Spleen (tissue), 13 donors: ENCODE results near the gene OSTF1. TPM values are rescaled to one million over a fixed set of nuclear protein-coding genes. Genes with fewer than 3 reads are reported as not detected.
A peak's percentile ranks its signal among the peaks of the same experiment; 100 is the strongest.

ENCODE experiments used
- DNase-seq: peaks from one replicate; pipeline ENCODE4 v3.0.0-alpha.2; 2020
- H3K27ac ChIP-seq, 8 donors: fragments of 200-600 bp; sonication (generic) in 7 of 8; 1 replicate in 4 of 8; 2 replicates in 4 of 8; pipeline versions ENCODE4 v1.5.0 to v1.8.0; 2016 to 2021; ENCODE audit warnings: inconsistent platforms in 4 of 8, mild to moderate bottlenecking in 4 of 8, moderate library complexity in 1 of 8
- H3K27me3 ChIP-seq, 7 donors: fragments of 200-600 bp; sonication (generic) in 6 of 7; replicated peaks in 1 of 7; 1 replicate in 4 of 7; 2 replicates in 3 of 7; pipeline versions ENCODE4 v1.5.0 to v1.8.0; 2016 to 2021; ENCODE audit warnings: inconsistent platforms in 3 of 7, mild to moderate bottlenecking in 1 of 7
- H3K36me3 ChIP-seq, 6 donors: fragments of 200-600 bp; sonication (generic) in 5 of 6; 1 replicate in 4 of 6; 2 replicates in 2 of 6; pipeline versions ENCODE4 v1.5.0 to v1.8.0; 2016 to 2021; ENCODE audit warnings: inconsistent platforms in 2 of 6
- H3K4me1 ChIP-seq, 6 donors: fragments of 200-600 bp; sonication (generic) in 5 of 6; 1 replicate in 3 of 6; 2 replicates in 3 of 6; pipeline versions ENCODE4 v1.5.0 to v1.8.0; 2016 to 2021; ENCODE audit warnings: inconsistent platforms in 3 of 6
- H3K4me3 ChIP-seq, 8 donors: fragments of 200-600 bp; sonication (generic) in 7 of 8; 1 replicate in 4 of 8; 2 replicates in 4 of 8; pipeline versions ENCODE4 v1.5.0 to v1.8.0; 2016 to 2021; ENCODE audit warnings: inconsistent platforms in 4 of 8, mild to moderate bottlenecking in 4 of 8, moderate library complexity in 2 of 8
- H3K9me3 ChIP-seq, 8 donors: fragments of 200-600 bp; sonication (generic) in 7 of 8; 1 replicate in 4 of 8; 2 replicates in 4 of 8; pipeline versions ENCODE4 v1.5.0 to v1.8.0; 2016 to 2021; ENCODE audit warnings: inconsistent platforms in 4 of 8
- POLR2A ChIP-seq, 3 donors: fragments of 450-650 bp; IDR thresholded peaks; one replicate each; pipeline ENCODE4 v1.5.1; 2017; ENCODE audit warnings: antibody characterized with exemption in 3 of 3, mild to moderate bottlenecking in 1 of 3
- POLR2AphosphoS5 ChIP-seq, 3 donors: sonication (generic); formaldehyde crosslinking; IDR thresholded peaks; one replicate each; pipeline ENCODE4 v1.5.1; 2017; ENCODE audit warnings: antibody characterized with exemption in 3 of 3
- WGBS, 5 donors: extraction: QIAGEN DNeasy Blood & Tissue Kit in 3 of 5; methylation state at CpG; one replicate each; pipeline versions ENCODE4 v1.1.5 to v1.1.7; 2013 to 2018; 5-methylcytosine and 5-hydroxymethylcytosine counted together
- intact Hi-C: fragments of 100-400 bp; cut with DNase I; formaldehyde crosslinking; loops from one replicate; pipeline ENCODE4 v1.15.0; 2023; ENCODE audit warnings: low total_unique reads
- long read RNA-seq, 2 donors: transcript quantifications; one replicate each; lab custom pipeline, GENCODE V29; 2026
- polyA plus RNA-seq, 3 donors: library from polyadenylated mRNA; stranded (reverse); fragments of 200-250 nt; gene quantifications; one replicate each; pipeline ENCODE4 v1.2.1, GENCODE V29; 2013
- total RNA-seq, 7 donors: library from RNA; depleted of rRNA in 3 of 7; stranded (reverse); fragments of >200 nt in 3 of 7; fragmentation: NEBNext Ultra II Directional in 4 of 7; extraction: Animal tissue kit (Norgen Biotek cat#: 25700) in 4 of 7; gene quantifications; one replicate each; pipeline versions ENCODE4 v1.1.0 to v1.2.1, GENCODE V29; 2016 to 2021
- TF ChIP-seq, protein P1 (sequence below), 11 experiments: fragments of 200-600 bp in 7 of 11; fragments of 450-650 bp in 4 of 11; sonication (generic) in 4 of 11; IDR thresholded peaks in 8 of 11; conservative IDR thresholded peaks in 3 of 11; 1 replicate in 7 of 11; 2 replicates in 4 of 11; pipeline versions ENCODE4 v1.4.0 to v1.8.0; 2016 to 2021; ENCODE audit warnings: antibody characterized with exemption in 11 of 11, inconsistent platforms in 4 of 11, mild to moderate bottlenecking in 1 of 11
- donor health status: healthy with polysubstance abuse.
- donor health status: DM: no; HTN: no; CAD: no; lungs with moderate emphysema.
- donor health status: DM: no; HTN: no; CAD: no.
- donor health status: Bipolar disorder and iron deficiency.
- donor health status: healthy.
- donor health status: DM: no; HTN: no; CAD: no.
- donor health status: DM: yes; HTN: yes; CAD: no.

OSTF1 gene
- total RNA-seq (100 to 1,000 TPM in 5 of 7 donors, 10 to 100 TPM in 2; 76.4 to 123 (median 114) TPM), polyA plus RNA-seq (10 to 100 TPM; 58.4 to 89.4 (median 73.4) TPM)
- long read RNA-seq, donor 1, transcript OSTF1-201 (10 exons, 1,319 nt) = major isoform, 40 of 40 reads
- long read RNA-seq, donor 1, partial matches to known transcripts = 0 of 40 reads
- long read RNA-seq, donor 1, other reads (novel, unspliced or antisense) = 0 of 40 reads
- long read RNA-seq, donor 2, transcript OSTF1-201 (10 exons, 1,319 nt) = major isoform, 43 of 73 reads
- long read RNA-seq, donor 2, partial matches to known transcripts = 30 of 73 reads
- long read RNA-seq, donor 2, other reads (novel, unspliced or antisense) = 0 of 73 reads

- peak; percentile 100 for DNase-seq
- H3K27ac ChIP-seq = peak within 1 kb of the TSS; percentile 94 to 100 (median 97)
- WGBS, 5 donors = 0 to 1% (median 0%) methylated on average over 10 to 93 of the region's 93 CpGs
These were observed at the start of gene OSTF1, which contains the start of gene NMRK1 for GRCh38 chr9:75087824-75088645. OSTF1 (plus strand) TSS chr9:75088514; CDS start chr9:75088693, 179 bp downstream. NMRK1 (minus strand) TSS chr9:75088155; CDS start chr9:75083115, 5,040 bp downstream.

GRCh38 chr9:75039009-75039408, 49.3 kb upstream of the OSTF1 start:
- DNase-seq = no peak
- TF ChIP-seq, protein P1, sequence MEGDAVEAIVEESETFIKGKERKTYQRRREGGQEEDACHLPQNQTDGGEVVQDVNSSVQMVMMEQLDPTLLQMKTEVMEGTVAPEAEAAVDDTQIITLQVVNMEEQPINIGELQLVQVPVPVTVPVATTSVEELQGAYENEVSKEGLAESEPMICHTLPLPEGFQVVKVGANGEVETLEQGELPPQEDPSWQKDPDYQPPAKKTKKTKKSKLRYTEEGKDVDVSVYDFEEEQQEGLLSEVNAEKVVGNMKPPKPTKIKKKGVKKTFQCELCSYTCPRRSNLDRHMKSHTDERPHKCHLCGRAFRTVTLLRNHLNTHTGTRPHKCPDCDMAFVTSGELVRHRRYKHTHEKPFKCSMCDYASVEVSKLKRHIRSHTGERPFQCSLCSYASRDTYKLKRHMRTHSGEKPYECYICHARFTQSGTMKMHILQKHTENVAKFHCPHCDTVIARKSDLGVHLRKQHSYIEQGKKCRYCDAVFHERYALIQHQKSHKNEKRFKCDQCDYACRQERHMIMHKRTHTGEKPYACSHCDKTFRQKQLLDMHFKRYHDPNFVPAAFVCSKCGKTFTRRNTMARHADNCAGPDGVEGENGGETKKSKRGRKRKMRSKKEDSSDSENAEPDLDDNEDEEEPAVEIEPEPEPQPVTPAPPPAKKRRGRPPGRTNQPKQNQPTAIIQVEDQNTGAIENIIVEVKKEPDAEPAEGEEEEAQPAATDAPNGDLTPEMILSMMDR (IDR thresholded peaks at IDR 0.05 in 8 of 11, conservative IDR thresholded peaks at IDR 0.05 in 3 of 11) = no peak
- H3K27me3 ChIP-seq = no peaks in the 10 kb centered on the region
- no peak overlapping the region for H3K27ac ChIP-seq
- intact Hi-C loops = loop anchor here (10.0 kb wide), 1 partner anchor 84 kb away; the partner anchor contains the start of gene C9orf40
- no peaks in the 10 kb centered on the region for H3K36me3 ChIP-seq
- 67 to 90% (median 88%) methylated on average over 3 of the region's 3 CpGs for WGBS, 5 donors
- no peaks in the 10 kb centered on the region for H3K9me3 ChIP-seq
- no peak overlapping the region for H3K4me3 ChIP-seq
- no peaks in the 10 kb centered on the region for H3K4me1 ChIP-seq

More at GRCh38 chr9:75087824-75088645, at the start of gene OSTF1, which contains the start of gene NMRK1:
- intact Hi-C loops = loop anchor here (5.0 kb wide), 1 partner anchor 136 kb away; the partner anchor contains the start of gene C9orf40
- TF ChIP-seq POLR2AphosphoS5 (IDR thresholded peaks at IDR 0.05) = peak; percentile 98 to 99 (median 98)
- TF ChIP-seq POLR2A (IDR thresholded peaks at IDR 0.05) = peak; percentile 82 to 95 (median 87)
- TF ChIP-seq, protein P1 (IDR thresholded peaks at IDR 0.05 in 8 of 11, conservative IDR thresholded peaks at IDR 0.05 in 3 of 11) = peak in 3 of 11 experiments; percentile 11 to 39 (median 28)
- Histone ChIP-seq H3K27me3 (no peaks in the 10 kb centered on the region), H3K4me1 (peaks cover 35 to 84% (median 69%) of the 10 kb centered on the region in 6 donors), H3K36me3 (peaks cover 0 to 7% (median under 1%) of the 10 kb centered on the region in 6 donors), H3K9me3 (no peaks in the 10 kb centered on the region), H3K4me3 (peak within 1 kb of the TSS; percentile 48 to 95 (median 88))

DNA sequence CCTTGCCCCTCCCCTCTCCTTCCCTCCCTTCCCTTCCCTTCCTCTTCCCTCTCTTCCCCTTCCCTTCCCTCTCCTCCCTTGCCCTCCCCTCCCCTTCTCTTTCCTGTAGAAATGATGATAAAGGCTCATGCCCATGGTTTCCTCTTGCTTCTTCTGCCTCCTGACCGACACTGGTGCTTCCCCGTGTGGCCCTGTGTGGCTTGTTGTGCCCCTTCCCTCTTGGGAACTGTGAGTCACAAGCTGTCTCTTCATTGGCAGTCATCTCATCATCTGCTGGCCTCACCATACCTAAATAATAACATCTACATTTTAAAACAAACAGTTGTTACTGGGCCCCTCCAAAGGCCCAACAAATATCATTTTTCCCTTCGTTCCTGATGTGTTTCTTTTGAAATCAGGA, 48.5 kb upstream of the OSTF1 start:
- H3K9me3 ChIP-seq = no peaks in the 10 kb centered on the region
- no peaks in the 10 kb centered on the region for H3K4me1 ChIP-seq
- TF ChIP-seq POLR2A (IDR thresholded peaks at IDR 0.05) (no peak), POLR2AphosphoS5 (IDR thresholded peaks at IDR 0.05) (no peak)
- TF ChIP-seq, protein P1 (IDR thresholded peaks at IDR 0.05 in 8 of 11, conservative IDR thresholded peaks at IDR 0.05 in 3 of 11) = no peak
- H3K27me3 ChIP-seq = no peaks in the 10 kb centered on the region
- DNase-seq = no peak
- H3K36me3 ChIP-seq = no peaks in the 10 kb centered on the region
- H3K4me3 ChIP-seq = no peak overlapping the region
- intact Hi-C loops = loop anchor here (10.0 kb wide), 1 partner anchor 85 kb away; the partner anchor contains the start of gene C9orf40
- WGBS, 5 donors = 53 to 69% (median 64%) methylated on average over 3 of the region's 3 CpGs
- no peak overlapping the region for H3K27ac ChIP-seq
